Measurements from ENCODE around the gene BPTF. TPM values are rescaled to one million over a fixed set of nuclear protein-coding genes. Genes with fewer than 3 reads are reported as not detected.
"Not testable (repeated sequence)": the region's sequence is repeated elsewhere in the genome, so short reads cannot be mapped to it uniquely, and the experiment has no call there.

The BPTF gene
- 10 to 100 TPM; 70.1 to 70.8 TPM for total RNA-seq
- long read RNA-seq, donor 1, partial matches to known transcripts: 15 of 24 reads
- long read RNA-seq, donor 1, other reads (novel, unspliced or antisense): 9 of 24 reads
- long read RNA-seq, donor 2, partial matches to known transcripts: 14 of 15 reads
- long read RNA-seq, donor 2, other reads (novel, unspliced or antisense): 1 of 15 reads

DNA sequence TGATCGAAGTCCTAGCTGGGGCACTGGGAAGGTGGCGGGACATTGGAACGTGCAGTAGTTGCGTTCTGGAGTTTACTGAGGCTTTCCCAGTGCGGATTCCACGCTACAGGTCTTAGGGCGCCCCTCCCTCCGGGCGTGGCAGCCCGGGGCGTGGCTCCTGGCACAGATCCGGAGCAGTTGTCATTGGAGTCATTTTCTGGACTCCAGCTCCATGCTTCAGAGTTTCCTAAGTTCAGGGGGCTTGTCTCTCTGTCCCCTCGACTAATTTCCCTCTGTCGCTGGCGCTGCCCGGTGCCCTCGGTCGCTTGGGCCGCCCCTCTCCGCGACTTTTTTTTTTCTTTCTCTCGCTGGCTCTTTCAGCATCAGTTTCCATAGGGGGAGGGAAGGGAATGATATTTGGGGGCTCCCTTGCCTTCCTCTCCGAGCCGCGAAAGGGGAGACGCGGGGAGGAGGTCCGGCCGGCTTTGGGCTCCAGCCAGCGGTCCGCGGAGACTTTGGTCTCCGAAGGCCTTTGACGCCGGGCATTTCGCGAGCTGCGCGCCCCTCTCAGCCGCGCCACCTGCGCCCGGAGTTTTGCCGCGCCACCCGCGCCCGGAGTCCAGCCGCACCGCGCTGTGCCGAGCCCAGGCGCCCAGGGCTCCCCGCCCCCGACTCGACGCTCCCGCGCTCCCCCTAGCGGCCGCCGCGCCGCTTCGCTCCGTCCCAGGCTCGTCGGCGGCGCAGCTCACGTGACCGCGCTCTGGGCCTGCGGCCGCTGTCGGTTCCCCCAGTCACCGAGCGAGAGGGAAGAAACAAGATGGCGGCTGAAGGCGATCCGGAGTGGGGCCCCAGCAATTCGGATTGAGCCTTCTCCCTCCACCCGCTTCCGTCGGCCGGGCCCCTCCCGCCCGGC, at the start of gene BPTF:
BPTF (plus strand) TSS at position 769 of the 892 bp plus-strand sequence. CDS start 222 bp downstream, outside the sequence.
- peak; percentile 97 for DNase-seq (ENCODE audit: low spot score)
- intact Hi-C loops (cut with DNase I): no loop called here

GRCh38 chr17:67779098-67779672, 46.1 kb upstream of the BPTF start:
- DNase-seq (ENCODE audit: low spot score): no peak
- intact Hi-C loops (cut with DNase I): no loop called here

DNA sequence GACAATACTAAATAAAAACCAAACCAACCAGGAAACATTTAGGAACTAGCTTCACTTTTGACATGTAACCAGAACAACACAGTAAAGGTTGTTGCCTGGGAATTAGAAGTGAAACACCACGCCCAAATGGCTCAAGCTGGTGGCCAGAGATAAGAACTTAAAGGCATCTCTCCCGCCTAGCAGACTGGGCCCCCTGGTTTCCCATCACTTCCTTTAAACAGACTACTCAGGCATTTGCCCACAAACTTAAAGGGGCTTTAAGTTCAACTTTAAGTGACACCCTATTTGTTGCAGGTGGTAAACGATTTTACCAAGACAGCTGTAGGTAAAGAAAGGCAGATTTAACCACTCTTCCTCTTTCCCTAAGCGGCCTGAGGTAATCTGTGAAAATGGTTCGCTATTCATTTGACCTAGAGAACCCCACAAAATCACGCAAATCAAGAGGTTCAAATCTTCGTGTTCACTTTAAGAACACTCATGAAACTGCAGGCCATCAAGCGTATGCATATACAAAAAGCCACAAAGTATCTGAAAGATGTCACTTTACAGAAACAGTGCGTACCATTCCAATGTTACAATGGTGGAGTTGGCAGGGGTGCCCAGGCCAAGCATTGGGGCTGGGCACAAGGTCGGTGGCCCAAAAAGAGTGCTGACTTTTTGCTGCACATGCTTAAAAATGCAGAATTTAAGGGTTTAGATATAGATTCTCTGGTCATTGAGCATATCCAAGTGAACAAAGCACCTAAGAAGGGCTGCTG, 40.8 kb upstream of the BPTF start:
- intact Hi-C loops (cut with DNase I): no loop called here
- no peak for DNase-seq (ENCODE audit: low spot score)

GRCh38 chr17:67785122-67785477, 40.2 kb upstream of the BPTF start:
- intact Hi-C loops (cut with DNase I): no loop called here
- no peak for DNase-seq (ENCODE audit: low spot score)

- DNase-seq (ENCODE audit: low spot score): no peak
- intact Hi-C loops (cut with DNase I): no loop called here
Observed at GRCh38 chr17:67785504-67785903, 39.8 kb upstream of the BPTF start.

DNA sequence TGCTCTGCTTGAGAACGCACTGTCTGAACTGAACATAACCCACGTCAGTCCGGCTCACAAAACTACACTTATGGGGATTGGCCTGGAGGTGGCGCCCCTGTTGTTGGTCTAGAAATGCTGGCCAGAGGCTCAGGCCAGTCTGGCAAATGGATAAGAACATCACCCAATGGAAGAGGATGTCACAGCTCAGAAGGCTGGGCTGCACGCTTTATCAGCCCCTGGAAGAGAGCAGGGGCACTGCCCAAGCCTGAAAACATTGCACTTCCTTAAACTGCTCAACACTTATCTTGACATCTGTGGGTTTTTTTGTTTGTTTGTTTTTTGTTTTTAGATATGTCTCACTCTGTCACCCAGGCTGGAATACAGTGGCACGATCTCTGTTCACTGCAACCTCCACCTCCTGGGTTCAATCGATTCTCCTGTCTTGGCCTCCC, 24.8 kb upstream of the BPTF start:
- peak; percentile 92 for DNase-seq (ENCODE audit: low spot score)
- intact Hi-C loops (cut with DNase I): no loop called here

DNA sequence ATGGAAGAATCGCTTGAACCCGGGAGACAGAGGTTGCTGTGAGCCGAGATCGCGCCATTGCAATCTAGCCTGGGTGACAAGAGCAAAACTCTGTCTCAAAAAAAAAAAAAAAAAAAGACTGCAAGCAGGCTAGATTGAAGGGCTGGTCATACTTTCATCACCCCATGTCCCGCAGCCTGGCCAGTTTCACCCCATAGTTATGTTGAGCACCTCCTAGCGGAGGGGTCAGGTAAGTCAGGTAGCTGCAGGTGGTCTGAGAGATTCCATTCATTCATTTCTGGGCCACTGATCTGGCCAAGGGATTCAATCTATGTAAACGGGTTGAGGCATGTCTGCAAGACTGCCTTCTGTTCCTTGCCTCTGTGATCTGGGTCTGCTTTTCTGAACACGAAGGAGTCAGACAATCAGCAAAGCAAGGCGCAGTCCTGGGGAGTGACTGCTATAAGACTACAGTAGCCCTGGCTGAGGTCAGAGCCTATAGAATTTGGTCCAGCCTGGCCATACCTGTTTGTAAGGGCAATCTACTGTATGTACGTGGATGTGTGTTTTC, 23.6 kb upstream of the BPTF start:
- intact Hi-C loops (cut with DNase I): no loop called here
- DNase-seq (ENCODE audit: low spot score): no peak

DNA sequence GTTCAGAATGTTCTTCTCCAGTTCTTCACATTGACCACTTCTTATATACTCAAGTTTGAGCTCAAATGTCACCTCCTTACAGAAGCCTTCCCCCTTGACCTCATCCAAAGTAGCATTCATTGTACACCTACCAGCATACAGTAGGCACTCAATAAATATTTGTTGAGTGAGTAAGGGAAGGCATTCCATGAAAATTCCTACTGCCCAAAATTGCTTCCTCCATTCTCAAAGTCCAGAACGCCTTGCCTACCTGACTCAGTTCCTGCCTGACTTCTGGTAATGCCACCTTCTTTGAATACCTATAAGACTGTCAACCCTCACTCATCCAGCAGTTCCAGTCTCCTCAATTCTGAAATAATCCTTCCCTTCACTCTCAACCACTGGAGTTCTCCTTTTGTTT, 14.8 kb upstream of the BPTF start:
- no peak for DNase-seq (ENCODE audit: low spot score)
- intact Hi-C loops (cut with DNase I): no loop called here

DNA sequence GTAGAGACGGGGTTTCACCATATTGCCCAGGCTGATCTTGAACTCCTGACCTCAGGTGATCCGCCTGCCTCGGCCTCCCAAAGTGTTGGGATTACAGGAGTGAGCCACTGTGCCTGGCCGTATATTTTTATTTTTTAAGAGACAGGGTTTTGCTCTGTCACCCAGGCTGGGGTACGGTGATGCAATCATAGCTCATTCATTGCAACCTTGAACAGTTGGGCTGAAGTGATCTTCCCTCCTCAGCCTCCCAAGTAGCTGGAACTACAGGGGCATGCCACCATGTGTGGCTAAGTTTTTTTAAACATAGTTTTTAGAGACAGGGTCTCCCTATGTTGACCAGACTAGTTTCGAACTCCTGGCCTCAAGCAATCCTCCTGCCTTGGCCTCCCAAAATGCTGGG, 12.9 kb upstream of the BPTF start:
- intact Hi-C loops (cut with DNase I); DNase-seq (ENCODE audit: low spot score): not testable (repeated sequence)

DNA sequence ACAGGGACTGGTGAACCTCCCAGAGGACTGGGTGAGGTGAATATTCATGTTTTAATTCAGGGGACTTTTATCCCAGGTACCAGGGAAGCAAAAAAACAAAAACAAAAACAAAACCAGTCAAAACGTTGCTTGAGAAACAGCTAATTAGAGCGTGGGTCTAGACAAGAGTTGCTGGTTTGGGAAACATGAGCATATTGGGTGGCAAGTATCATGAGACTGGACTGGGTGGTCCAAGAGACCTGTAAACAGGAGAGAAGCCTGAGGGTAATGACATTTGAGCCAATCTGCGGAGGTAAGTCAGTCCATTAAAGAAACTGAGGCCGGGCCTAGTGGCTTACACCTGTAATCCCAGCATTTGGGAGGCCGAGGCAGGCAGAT, 11.5 kb upstream of the BPTF start:
- DNase-seq (ENCODE audit: low spot score): peak; percentile 13
- intact Hi-C loops (cut with DNase I): no loop called here

DNA sequence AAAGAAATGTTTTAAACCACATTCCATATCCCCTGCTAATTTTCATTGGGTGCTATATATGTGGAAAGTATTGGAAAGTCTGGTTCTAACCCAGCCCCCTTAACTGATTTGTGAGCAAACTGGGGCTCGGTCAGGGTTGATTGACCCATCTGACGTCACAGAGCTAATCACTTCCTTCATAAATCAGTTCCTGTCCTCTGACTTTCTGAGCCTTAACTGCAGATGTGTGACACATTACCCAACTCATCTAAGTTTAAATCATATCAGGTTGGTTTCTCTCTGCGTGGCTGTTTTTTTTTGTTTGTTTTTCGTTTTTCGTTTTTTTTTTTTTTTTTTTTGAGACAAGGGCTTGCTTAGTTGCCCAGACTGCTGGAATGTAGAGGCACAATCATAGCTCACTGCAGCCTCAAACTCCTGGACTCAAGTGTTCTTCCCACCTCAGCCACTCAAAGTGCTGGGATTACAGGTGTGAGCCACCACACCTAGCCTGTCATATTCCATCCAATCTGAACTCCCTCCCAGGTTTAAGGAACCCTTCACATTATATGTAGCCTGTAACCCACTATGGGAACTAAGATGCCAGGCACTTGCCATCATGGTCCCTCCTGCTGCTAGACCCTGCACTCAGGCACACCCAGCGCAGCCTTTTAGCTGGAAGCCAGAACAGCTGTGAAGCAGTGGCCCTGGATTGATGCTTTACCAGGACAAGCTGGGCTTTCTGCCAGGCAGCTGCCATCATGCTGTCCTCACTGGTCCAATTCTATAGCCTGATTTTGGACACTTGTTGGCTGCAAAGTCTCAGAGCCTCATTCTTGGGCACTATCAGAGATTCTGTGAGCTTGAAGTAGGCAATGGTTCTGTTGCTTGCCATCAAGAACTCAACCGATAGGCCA, 6.9 kb upstream of the BPTF start:
- intact Hi-C loops (cut with DNase I): no loop called here
- peak; percentile 24 for DNase-seq (ENCODE audit: low spot score)

GRCh38 chr17:67819722-67820121, 5.6 kb upstream of the BPTF start:
- DNase-seq (ENCODE audit: low spot score): peak; percentile 9
- intact Hi-C loops (cut with DNase I): no loop called here

GRCh38 chr17:67821871-67822367, 3.4 kb upstream of the BPTF start:
- intact Hi-C loops (cut with DNase I): no loop called here
- peak; percentile 52 for DNase-seq (ENCODE audit: low spot score)

DNA sequence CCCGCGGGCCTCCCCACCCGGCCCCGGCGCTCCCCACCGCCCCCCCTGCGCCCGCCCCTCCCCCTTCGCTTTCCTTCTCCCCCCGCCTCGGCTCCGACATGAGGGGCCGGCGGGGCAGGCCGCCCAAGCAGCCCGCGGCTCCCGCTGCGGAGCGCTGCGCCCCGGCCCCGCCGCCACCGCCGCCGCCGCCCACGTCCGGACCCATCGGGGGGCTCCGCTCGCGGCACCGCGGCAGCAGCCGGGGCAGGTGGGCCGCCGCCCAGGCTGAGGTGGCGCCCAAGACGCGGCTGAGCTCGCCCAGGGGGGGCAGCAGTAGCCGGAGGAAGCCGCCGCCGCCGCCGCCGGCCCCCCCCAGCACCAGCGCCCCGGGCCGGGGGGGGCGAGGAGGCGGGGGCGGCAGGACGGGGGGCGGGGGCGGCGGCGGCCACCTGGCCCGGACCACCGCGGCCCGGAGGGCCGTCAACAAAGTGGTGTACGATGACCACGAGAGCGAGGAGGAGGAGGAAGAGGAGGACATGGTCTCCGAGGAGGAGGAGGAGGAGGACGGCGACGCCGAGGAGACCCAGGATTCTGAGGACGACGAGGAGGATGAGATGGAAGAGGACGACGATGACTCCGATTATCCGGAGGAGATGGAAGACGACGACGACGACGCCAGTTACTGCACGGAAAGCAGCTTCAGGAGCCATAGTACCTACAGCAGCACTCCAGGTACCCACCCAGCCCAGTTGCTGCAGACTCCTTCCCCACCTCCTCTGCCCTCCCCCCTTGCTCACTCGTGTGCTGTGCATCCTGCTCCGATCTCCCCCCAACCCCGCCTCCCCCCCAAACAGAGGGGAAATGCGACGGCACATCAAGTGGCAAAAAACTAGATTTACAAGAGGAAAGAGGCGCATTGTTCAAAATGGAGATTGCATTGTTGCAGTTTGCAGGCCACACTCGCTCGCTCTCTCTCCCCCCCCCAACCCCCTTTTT, 611 bp downstream of the BPTF start:
- intact Hi-C loops (cut with DNase I); DNase-seq (ENCODE audit: low spot score): not testable (repeated sequence)

DNA sequence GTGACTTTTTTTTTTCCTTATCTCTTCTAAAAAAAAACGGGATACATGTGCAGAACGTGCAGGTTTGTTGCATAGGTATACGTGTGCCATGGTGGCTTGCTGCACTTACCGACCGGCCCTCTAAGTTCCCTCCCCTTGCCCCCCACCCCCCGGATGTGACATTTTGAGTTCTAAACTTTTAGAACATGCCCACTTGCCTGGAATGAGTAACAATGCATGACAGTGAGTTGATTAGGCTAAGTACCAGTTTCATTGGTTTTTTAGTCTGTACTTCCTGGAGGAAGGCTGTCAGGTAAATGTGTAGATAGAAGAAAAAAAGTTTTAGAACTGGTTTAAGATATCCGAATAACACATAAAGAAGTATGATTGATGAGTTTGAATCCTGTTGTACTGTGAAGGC, 4.0 kb downstream of the BPTF start:
- intact Hi-C loops (cut with DNase I): no loop called here

GRCh38 chr17:67830440-67830839, 5.1 kb downstream of the BPTF start:
- intact Hi-C loops (cut with DNase I): no loop called here
- no peak for DNase-seq (ENCODE audit: low spot score)

More for the DNA sequence above, 4.0 kb downstream of the BPTF start:
- DNase-seq (ENCODE audit: low spot score): no peak

- intact Hi-C loops (cut with DNase I): no loop called here
- no peak for DNase-seq (ENCODE audit: low spot score)
Observed at GRCh38 chr17:67831268-67831667, 6.0 kb downstream of the BPTF start.
